PC-9 (cell line): ENCODE measurements around the gene C10orf120.

ENCODE experiments used
- CTCF ChIP-seq: fragments of 200-600 bp; sonication (generic); conservative IDR thresholded peaks from 2 replicates; pipeline ENCODE4 v1.6.1; 2017; ENCODE audit warnings: mixed run types, antibody characterized with exemption, mild to moderate bottlenecking, moderate library complexity
- EZH2 ChIP-seq: fragments of 200-600 bp; sonication (generic); IDR thresholded peaks from 2 replicates; pipeline ENCODE4 v1.8.0; 2017; ENCODE audit warnings: antibody characterized with exemption, low read depth

GRCh38 chr10:122657255-122657654 is 42.4 kb downstream of the C10orf120 start:
- no peak for TF ChIP-seq EZH2
- TF ChIP-seq CTCF = no peak
